ENCODE results near the gene CD248.
A peak's percentile ranks its signal among the peaks of the same experiment; 100 is the strongest.

CD248 gene

GRCh38 chr11:66268952-66269905 is 47.6 kb downstream of the CD248 start:
- H3K9ac ChIP-seq, result peak overlapping the region; percentile 92
- peak overlapping the region; percentile 93 for H3K27ac ChIP-seq
- H3K4me2 ChIP-seq, result peak overlapping the region; percentile 97
- no peak for TF ChIP-seq Cebpa-rat (IDR thresholded peaks at IDR 0.05)
- no peaks in the 10 kb centered on the region for H3K27me3 ChIP-seq
- peaks cover 59% of the 10 kb centered on the region for H3K36me3 ChIP-seq
- H3K9me3 ChIP-seq, result no peaks in the 10 kb centered on the region
- H3K4me1 ChIP-seq, result peaks cover 25% of the 10 kb centered on the region
- peaks cover 54% of the 10 kb centered on the region for H4K20me1 ChIP-seq
- peak overlapping the region; percentile 81 for H3K4me3 ChIP-seq

- Histone ChIP-seq H3K27me3 (no peaks in the 10 kb centered on the region), H3K27ac (peak within 1 kb of the TSS; percentile 93), H3K4me3 (peak within 1 kb of the TSS; percentile 81), H4K20me1 (peaks cover 46% of the 10 kb centered on the region), H3K9me3 (no peaks in the 10 kb centered on the region), H3K4me1 (peaks cover 25% of the 10 kb centered on the region), H3K4me2 (peak within 1 kb of the TSS; percentile 98), H3K36me3 (peaks cover 59% of the 10 kb centered on the region), H3K9ac (peak within 1 kb of the TSS; percentile 92)
- TF ChIP-seq Cebpa-rat (IDR thresholded peaks at IDR 0.05), result no peak
These were observed 48.4 kb downstream of the CD248 start, which contains the start of gene RAB1B for GRCh38 chr11:66268244-66268951. Gene RAB1B (plus strand): TSS chr11:66268639. CDS start chr11:66268680, 41 bp downstream.

- peak overlapping the region; percentile 93 for H3K27ac ChIP-seq
- peaks cover 59% of the 10 kb centered on the region for H3K36me3 ChIP-seq
- H3K4me2 ChIP-seq, result peak overlapping the region; percentile 98
- no peaks in the 10 kb centered on the region for H3K27me3 ChIP-seq
- no peaks in the 10 kb centered on the region for H3K9me3 ChIP-seq
- H3K4me3 ChIP-seq, result peak overlapping the region; percentile 81
- peaks cover 38% of the 10 kb centered on the region for H4K20me1 ChIP-seq
- no peak for TF ChIP-seq Cebpa-rat (IDR thresholded peaks at IDR 0.05)
- peak overlapping the region; percentile 92 for H3K9ac ChIP-seq
- H3K4me1 ChIP-seq, result peaks cover 25% of the 10 kb centered on the region
These were observed 49.2 kb downstream of the CD248 start for GRCh38 chr11:66267379-66268243.

- H3K4me3 ChIP-seq, result peak overlapping the region; percentile 81
- peaks cover 35% of the 10 kb centered on the region for H4K20me1 ChIP-seq
- no peaks in the 10 kb centered on the region for H3K9me3 ChIP-seq
- peak overlapping the region; percentile 98 for H3K4me2 ChIP-seq
- peaks cover 59% of the 10 kb centered on the region for H3K36me3 ChIP-seq
- no peaks in the 10 kb centered on the region for H3K27me3 ChIP-seq
- no peak for TF ChIP-seq Cebpa-rat (IDR thresholded peaks at IDR 0.05)
- peak overlapping the region; percentile 69 for H3K9ac ChIP-seq
- peak overlapping the region; percentile 63 for H3K27ac ChIP-seq
- H3K4me1 ChIP-seq, result peaks cover 25% of the 10 kb centered on the region
These were observed 49.8 kb downstream of the CD248 start for GRCh38 chr11:66267039-66267378.

GRCh38 chr11:66266378-66267038 is 50.3 kb downstream of the CD248 start:
- Histone ChIP-seq H3K27ac (peak overlapping the region; percentile 63), H3K4me3 (peak overlapping the region; percentile 81), H3K4me1 (peaks cover 25% of the 10 kb centered on the region), H3K36me3 (peaks cover 59% of the 10 kb centered on the region), H3K9ac (peak overlapping the region; percentile 69), H3K27me3 (no peaks in the 10 kb centered on the region), H3K9me3 (no peaks in the 10 kb centered on the region), H3K4me2 (peak overlapping the region; percentile 98), H4K20me1 (peaks cover 35% of the 10 kb centered on the region)
- no peak for TF ChIP-seq Cebpa-rat (IDR thresholded peaks at IDR 0.05)

- Histone ChIP-seq H3K36me3 (peaks cover 59% of the 10 kb centered on the region), H3K4me3 (no peak overlapping the region), H3K27ac (no peak overlapping the region), H3K4me1 (peaks cover 24% of the 10 kb centered on the region), H3K9me3 (no peaks in the 10 kb centered on the region), H3K27me3 (no peaks in the 10 kb centered on the region), H3K4me2 (no peak overlapping the region), H4K20me1 (peaks cover 30% of the 10 kb centered on the region), H3K9ac (no peak overlapping the region)
- TF ChIP-seq Cebpa-rat (IDR thresholded peaks at IDR 0.05), result no peak
These were observed 51.1 kb downstream of the CD248 start for GRCh38 chr11:66265531-66266377.

- H3K4me2 ChIP-seq, result no peak overlapping the region
- H3K9me3 ChIP-seq, result no peaks in the 10 kb centered on the region
- H3K36me3 ChIP-seq, result peaks cover 62% of the 10 kb centered on the region
- H3K4me3 ChIP-seq, result no peak overlapping the region
- H3K4me1 ChIP-seq, result peaks cover 16% of the 10 kb centered on the region
- TF ChIP-seq Cebpa-rat (IDR thresholded peaks at IDR 0.05), result no peak
- H3K27me3 ChIP-seq, result no peaks in the 10 kb centered on the region
- no peak overlapping the region for H3K27ac ChIP-seq
- H4K20me1 ChIP-seq, result peaks cover 22% of the 10 kb centered on the region
- no peak overlapping the region for H3K9ac ChIP-seq
These were observed 51.9 kb downstream of the CD248 start for GRCh38 chr11:66264914-66265313.

Measured in BLaER1 (cell line).